A673 (cell line): ENCODE measurements around the gene RPTOR.

ENCODE experiments used
- CTCF ChIP-seq: fragments of 300-800, 200-600 bp; sonication (generic); conservative IDR thresholded peaks from 2 replicates; pipeline ENCODE4 v1.5.1; 2017; ENCODE audit warnings: low read depth, mild to moderate bottlenecking, antibody characterized with exemption, low read length, moderate library complexity, mixed read lengths
- EZH2 ChIP-seq: fragments of 200-600 bp; sonication (generic); IDR thresholded peaks from 2 replicates; pipeline ENCODE4 v1.6.1; 2017; ENCODE audit warnings: borderline replicate concordance, low read depth, mild to moderate bottlenecking, mixed read lengths, antibody characterized with exemption, low read length; ENCODE audit not compliant: poor library complexity, severe bottlenecking

GRCh38 chr17:80917716-80918560 is 373.3 kb downstream of the RPTOR start:
- TF ChIP-seq CTCF (no peak), EZH2 (no peak)
